HG02943 (cell line): Measurements from ENCODE around the gene MYL5.
"Not testable (repeated sequence)": the region's sequence is repeated elsewhere in the genome, so short reads cannot be mapped to it uniquely, and the experiment has no call there.

Experiments
- ATAC-seq: cut with Tn5 transposase; IDR thresholded peaks from one replicate; pipeline ENCODE4 v1.9.1; 2021; ENCODE audit warnings: mild to moderate bottlenecking, low read depth, moderate library complexity; ENCODE audit not compliant: unreplicated experiment

Gene MYL5

GRCh38 chr4:683982-684622, 9.8 kb downstream of the MYL5 start:
- ATAC-seq, result no peak

GRCh38 chr4:684623-685327, 10.4 kb downstream of the MYL5 start:
- no peak for ATAC-seq

- ATAC-seq, result no peak
Observed at GRCh38 chr4:685679-686412, 11.5 kb downstream of the MYL5 start.

GRCh38 chr4:686413-687040, 12.2 kb downstream of the MYL5 start:
- ATAC-seq, result no peak

DNA sequence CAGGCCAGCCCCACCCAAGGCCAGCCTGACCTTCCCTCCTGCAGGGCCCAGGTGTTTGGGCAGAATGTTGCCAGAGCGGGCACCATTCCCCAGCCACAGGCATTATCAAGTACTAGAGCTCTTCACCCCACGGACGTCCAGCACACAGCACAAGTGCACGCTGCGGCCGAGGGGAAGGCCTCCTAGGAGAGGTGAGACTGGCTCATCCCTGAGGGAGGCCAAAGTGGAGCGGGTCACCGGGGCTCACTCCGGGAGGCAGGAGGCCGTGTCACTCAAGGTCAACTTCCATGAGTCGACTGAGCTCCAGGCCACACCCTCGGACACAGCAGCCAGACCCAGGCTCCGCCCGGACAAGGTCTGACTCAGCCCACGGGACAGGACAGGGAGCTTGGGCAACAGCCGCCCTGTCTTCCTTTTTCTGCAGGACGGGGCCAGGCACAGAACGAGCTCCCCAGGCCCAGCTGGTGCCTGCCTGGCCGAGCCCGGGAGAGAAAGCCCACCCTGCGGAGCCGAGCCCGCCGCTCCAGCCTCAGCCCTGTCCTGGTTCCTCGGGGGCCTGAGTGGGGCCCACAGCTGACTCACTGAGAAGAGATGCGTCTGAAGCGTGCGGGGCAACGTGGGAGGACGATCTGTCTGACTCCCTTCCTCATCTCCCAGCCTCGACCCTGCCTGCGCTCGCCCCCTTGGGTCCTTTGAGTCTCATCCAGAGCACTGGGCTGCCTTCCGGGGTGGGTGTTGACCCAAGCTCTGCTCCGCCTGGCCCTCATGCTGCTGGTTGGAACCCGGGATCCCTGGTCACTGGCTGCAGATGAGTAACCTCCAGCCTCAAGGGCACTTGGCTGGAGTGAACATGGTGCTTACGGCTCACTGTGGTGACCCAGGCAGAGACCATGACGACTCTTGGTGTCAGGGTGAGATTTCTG, 13.0 kb downstream of the MYL5 start:
- ATAC-seq, result no peak

GRCh38 chr4:687971-688853, 13.9 kb downstream of the MYL5 start:
- no peak for ATAC-seq

GRCh38 chr4:688854-689681, 14.7 kb downstream of the MYL5 start, which contains the start of gene SLC49A3:
Gene SLC49A3 (minus strand): TSS chr4:689151. CDS start chr4:689127, 24 bp downstream.
- no peak for ATAC-seq

DNA sequence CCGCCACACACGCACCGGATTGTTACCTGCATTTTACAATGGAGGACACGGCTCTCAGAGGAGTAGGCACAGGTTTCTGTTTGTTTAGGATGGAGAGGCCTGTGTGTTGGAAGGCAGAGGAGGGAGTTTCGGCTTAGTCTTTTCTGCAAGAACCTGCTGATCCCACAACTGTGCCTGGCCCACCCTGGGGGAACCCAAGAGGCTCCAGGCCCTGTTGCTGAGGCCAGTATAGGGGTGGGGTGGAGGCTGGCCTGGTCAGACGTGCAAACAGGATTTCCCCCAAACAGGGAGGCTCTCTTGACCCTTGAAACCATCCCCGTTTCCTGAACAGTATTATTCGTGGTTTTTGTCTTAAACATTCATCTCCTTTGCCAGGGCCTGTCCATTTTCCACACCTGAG, 15.4 kb downstream of the MYL5 start:
- ATAC-seq, result no peak

DNA sequence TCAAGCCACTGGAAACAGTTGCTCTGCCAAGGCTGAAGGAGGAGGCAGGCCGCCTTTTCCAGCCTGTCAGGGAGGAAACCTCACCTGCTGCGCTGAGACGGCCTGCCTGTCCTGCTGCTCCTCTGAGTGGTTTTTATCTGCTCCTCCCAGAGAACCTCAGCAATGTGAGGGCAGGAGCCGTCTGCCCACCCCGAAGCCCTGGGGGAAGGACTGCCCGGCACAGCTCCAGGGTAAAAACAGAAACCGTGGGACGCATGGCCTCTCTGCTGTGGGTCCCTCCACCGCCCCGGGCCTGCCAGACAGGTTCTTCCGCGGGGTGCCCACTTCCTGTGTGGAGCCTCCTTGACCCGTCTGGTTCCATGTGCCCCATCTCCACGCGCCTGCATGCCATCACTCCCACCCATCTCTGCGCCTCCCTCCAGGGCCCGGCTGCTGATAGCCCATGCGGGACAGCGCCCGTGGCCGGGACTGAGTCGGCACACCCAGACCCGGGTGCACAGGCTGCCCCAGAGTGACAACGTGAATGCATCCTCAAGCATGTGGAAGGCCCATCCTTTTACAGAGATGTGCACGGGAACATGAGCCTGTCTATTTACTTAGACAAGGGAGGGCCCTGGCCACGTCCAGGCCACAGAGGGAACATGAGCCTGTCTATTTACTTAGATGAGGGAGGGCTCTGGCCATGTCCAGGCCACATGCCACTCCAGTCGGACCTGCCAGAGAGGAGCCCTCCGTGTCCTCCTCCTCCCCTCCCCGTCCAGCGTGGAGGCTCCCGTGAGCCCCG, 18.6 kb downstream of the MYL5 start:
- no peak for ATAC-seq

- ATAC-seq, result not testable (repeated sequence)
Observed at GRCh38 chr4:694341-694940, 20.1 kb downstream of the MYL5 start.

GRCh38 chr4:699816-700580, 25.7 kb downstream of the MYL5 start:
- no peak for ATAC-seq

DNA sequence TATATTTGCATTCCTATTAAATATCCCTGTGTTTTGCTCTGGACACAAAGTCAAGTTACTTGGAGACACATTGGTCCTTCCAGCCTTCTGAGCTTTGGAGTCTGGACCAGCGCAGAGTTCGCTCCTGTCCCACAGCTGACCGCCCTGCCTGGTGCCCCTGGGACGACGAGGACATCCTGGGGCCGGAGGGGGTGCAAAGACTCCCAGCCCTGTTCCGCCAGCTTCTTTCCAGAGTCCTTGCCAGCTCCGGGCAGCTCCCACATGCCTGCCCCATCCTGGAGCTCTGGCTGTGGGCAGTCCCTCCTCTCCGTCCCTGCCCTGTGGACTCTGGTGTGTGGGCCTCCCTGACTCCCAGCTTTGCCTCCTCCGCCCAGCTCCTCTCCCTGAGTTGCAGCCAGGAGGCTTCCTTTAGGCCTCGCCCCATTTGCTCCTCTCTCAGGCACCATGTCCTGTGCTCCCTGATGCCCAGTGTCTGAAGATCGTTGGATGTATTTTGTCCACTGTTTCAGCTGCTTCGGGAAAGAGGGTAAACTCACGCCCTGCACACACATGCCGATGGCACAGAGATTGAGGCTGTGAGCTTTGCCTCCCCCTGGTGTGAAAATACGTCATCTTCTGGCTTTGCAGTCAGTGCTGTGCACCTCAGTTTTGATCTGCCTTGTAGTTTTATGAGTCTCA, 26.4 kb downstream of the MYL5 start:
- ATAC-seq, result no peak

- no peak for ATAC-seq
Observed at GRCh38 chr4:702618-703048, 28.3 kb downstream of the MYL5 start.

DNA sequence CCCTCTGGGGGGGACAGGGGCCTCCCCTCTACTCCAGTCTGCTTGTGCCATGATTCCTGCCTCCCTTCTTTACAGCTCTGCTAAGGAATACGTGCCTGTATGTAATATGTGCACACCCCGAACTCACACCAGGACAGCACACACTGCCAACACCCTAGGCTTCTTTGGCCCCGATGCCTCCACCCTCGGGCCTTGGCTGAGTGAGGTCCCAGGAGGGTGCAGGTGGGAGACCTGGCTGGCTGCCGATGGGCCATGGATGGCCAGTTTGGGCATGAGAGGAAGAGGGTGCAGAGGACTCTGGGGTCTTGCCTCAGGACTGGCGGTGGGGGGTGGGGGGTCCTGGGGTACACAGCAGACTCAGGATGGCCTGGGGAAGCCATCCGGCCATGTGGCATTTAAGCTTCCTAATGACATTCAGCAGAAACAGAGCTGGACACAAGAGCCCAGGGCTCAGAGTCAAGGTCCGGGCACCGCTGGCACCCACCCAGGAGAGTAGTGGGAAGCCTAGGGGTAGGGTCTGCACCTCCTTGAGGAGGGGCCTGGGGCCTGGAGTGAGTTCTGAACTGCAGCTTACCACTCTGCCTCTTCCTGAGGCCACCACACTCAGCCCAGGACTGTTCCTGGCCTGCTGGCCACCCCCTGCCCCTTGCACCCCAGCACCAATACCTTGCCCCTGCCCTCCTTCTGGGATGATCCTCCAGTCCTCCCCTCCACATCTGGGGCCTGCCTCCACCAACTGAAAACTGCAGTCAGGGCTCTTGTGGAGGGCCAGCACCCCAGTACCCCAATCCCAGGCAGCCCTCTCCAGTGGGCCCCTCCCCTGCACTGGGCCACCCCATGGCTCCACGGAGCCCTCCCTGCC, 29.2 kb downstream of the MYL5 start:
- ATAC-seq, result no peak
